Measurements from ENCODE around the gene TRAPPC3. TPM values are rescaled to one million over a fixed set of nuclear protein-coding genes. Genes with fewer than 3 reads are reported as not detected.
A peak's percentile ranks its signal among the peaks of the same experiment; 100 is the strongest.

Gene TRAPPC3
- total RNA-seq, 1 donor from 2014 or later = 52.0 TPM

GRCh38 chr1:36151134-36151844 lies 2.0 kb upstream of the TRAPPC3 start:
- intact Hi-C loops (cut with DNase I) = loop anchor here (10.0 kb wide), 1 partner anchor 234 kb away; the partner anchor contains the start of gene STK40
- H3K4me1 ChIP-seq = peaks cover 31 to 43% of the 10 kb centered on the region in 2 donors
- H3K4me3 ChIP-seq = peak overlapping the region in 1 of 2 donors; percentile 21
- H3K9me3 ChIP-seq = no peaks in the 10 kb centered on the region
- H3K36me3 ChIP-seq = peaks cover 0 to 2% of the 10 kb centered on the region in 2 donors
- no peak for TF ChIP-seq CTCF (IDR thresholded peaks at IDR 0.05)
- DNase-seq (ENCODE audit: low spot score in 2 of 2) = no peak
- H3K27me3 ChIP-seq = no peaks in the 10 kb centered on the region
- peak overlapping the region; percentile 93 to 98 for H3K27ac ChIP-seq

GRCh38 chr1:36150296-36151133 lies 1.2 kb upstream of the TRAPPC3 start:
- H3K4me1 ChIP-seq = peaks cover 31 to 43% of the 10 kb centered on the region in 2 donors
- no peak for TF ChIP-seq CTCF (IDR thresholded peaks at IDR 0.05)
- intact Hi-C loops (cut with DNase I) = loop anchor here (1.0 to 10.0 kb wide), 2 partner anchors 135 to 234 kb away; partner anchors contain the start of gene STK40

GRCh38 chr1:36149973-36150295 lies 648 bp upstream of the TRAPPC3 start:
- peaks cover 26 to 40% of the 10 kb centered on the region in 2 donors for H3K4me1 ChIP-seq
- no peaks in the 10 kb centered on the region for H3K27me3 ChIP-seq
- TF ChIP-seq CTCF (IDR thresholded peaks at IDR 0.05) = no peak
- H3K9me3 ChIP-seq = no peaks in the 10 kb centered on the region
- intact Hi-C loops (cut with DNase I) = loop anchor here (1.0 to 10.0 kb wide), 5 partner anchors 38 to 235 kb away; partner anchors contain the start of genes STK40 and THRAP3
- H3K27ac ChIP-seq = peak overlapping the region; percentile 93 to 98
- no peaks in the 10 kb centered on the region for H3K36me3 ChIP-seq
- peak overlapping the region; percentile 7 to 49 for H3K4me3 ChIP-seq
- DNase-seq (ENCODE audit: low spot score in 2 of 2) = no peak

More at GRCh38 chr1:36150296-36151133, 1.2 kb upstream of the TRAPPC3 start:
- H3K27me3 ChIP-seq = no peaks in the 10 kb centered on the region
- peak; percentile 92 to 98 for DNase-seq (ENCODE audit: low spot score in 2 of 2)
- H3K9me3 ChIP-seq = no peaks in the 10 kb centered on the region
- H3K36me3 ChIP-seq = no peaks in the 10 kb centered on the region
- peak overlapping the region; percentile 93 to 98 for H3K27ac ChIP-seq
- H3K4me3 ChIP-seq = peak overlapping the region; percentile 7 to 49

GRCh38 chr1:36148821-36149236 lies 457 bp downstream of the TRAPPC3 start:
- no peaks in the 10 kb centered on the region for H3K36me3 ChIP-seq
- no peak for DNase-seq (ENCODE audit: low spot score in 2 of 2)
- no peaks in the 10 kb centered on the region for H3K27me3 ChIP-seq
- intact Hi-C loops (cut with DNase I) = loop anchor here (1.0 kb wide), 3 partner anchors 39 to 75 kb away; partner anchors contain the start of gene THRAP3
- peaks cover 26 to 36% of the 10 kb centered on the region in 2 donors for H3K4me1 ChIP-seq
- no peaks in the 10 kb centered on the region for H3K9me3 ChIP-seq
- no peak for TF ChIP-seq CTCF (IDR thresholded peaks at IDR 0.05)
- peak overlapping the region; percentile 93 to 98 for H3K27ac ChIP-seq
- H3K4me3 ChIP-seq = peak overlapping the region; percentile 71 to 77

GRCh38 chr1:36144413-36144812 lies 4.9 kb downstream of the TRAPPC3 start:
- DNase-seq (ENCODE audit: low spot score in 2 of 2) = no peak
- H3K4me1 ChIP-seq = peaks cover 9 to 19% of the 10 kb centered on the region in 2 donors
- H3K4me3 ChIP-seq = no peak overlapping the region
- TF ChIP-seq CTCF (IDR thresholded peaks at IDR 0.05) = no peak
- H3K27me3 ChIP-seq = no peaks in the 10 kb centered on the region
- H3K9me3 ChIP-seq = no peaks in the 10 kb centered on the region
- intact Hi-C loops (cut with DNase I) = no loop called here
- peaks cover 1 to 2% of the 10 kb centered on the region in 2 donors for H3K36me3 ChIP-seq
- no peak overlapping the region for H3K27ac ChIP-seq
